Thymus (tissue), 11 donors: ENCODE data around the gene TOM1L1. TPM values are rescaled to one million over a fixed set of nuclear protein-coding genes. Genes with fewer than 3 reads are reported as not detected.

Experiments
- DNase-seq, 9 donors: peaks; one replicate each; pipeline ENCODE4 v3.0.0-alpha.2; 2013; ENCODE audit warnings: low spot score in 9 of 9, low read depth in 6 of 9, missing footprints in 1 of 9
- H3K27ac ChIP-seq, 2 donors: one replicate each; pipeline ENCODE4 v1.5.1; 2013; ENCODE audit warnings: control low read depth in 1 of 2, low read depth in 1 of 2, low read length in 1 of 2, mild to moderate bottlenecking in 1 of 2, moderate library complexity in 1 of 2
- H3K27me3 ChIP-seq, 2 donors: one replicate each; pipeline ENCODE4 v1.5.1; 2013; ENCODE audit warnings: low read length in 1 of 2; ENCODE audit not compliant: control insufficient read depth in 2 of 2, insufficient read depth in 1 of 2
- H3K36me3 ChIP-seq, 2 donors: one replicate each; pipeline ENCODE4 v1.5.1; 2013; ENCODE audit warnings: low read length in 1 of 2, mild to moderate bottlenecking in 1 of 2, moderate library complexity in 1 of 2; ENCODE audit not compliant: control insufficient read depth in 2 of 2, insufficient read depth in 2 of 2
- H3K4me1 ChIP-seq, 2 donors: one replicate each; pipeline ENCODE4 v1.5.1; 2013; ENCODE audit warnings: low read length in 2 of 2; ENCODE audit not compliant: control insufficient read depth in 2 of 2, insufficient read depth in 2 of 2
- H3K4me3 ChIP-seq, 2 donors: one replicate each; pipeline ENCODE4 v1.5.1; 2013; ENCODE audit warnings: low read length in 2 of 2, control low read depth in 1 of 2, mild to moderate bottlenecking in 1 of 2
- H3K9me3 ChIP-seq, 2 donors: one replicate each; pipeline ENCODE4 v1.5.1; 2013; ENCODE audit warnings: low read length in 1 of 2, mild to moderate bottlenecking in 1 of 2; ENCODE audit not compliant: control insufficient read depth in 2 of 2, insufficient read depth in 1 of 2
- WGBS: extraction: QIAGEN DNeasy Blood & Tissue Kit; methylation state at CpG from one replicate; pipeline ENCODE4 v1.1.7; 2013; 5-methylcytosine and 5-hydroxymethylcytosine counted together
- polyA plus RNA-seq: library from polyadenylated mRNA; stranded (reverse); fragments of 200-250 nt; gene quantifications from one replicate; pipeline ENCODE4 v1.2.3, GENCODE V29; 2013
- total RNA-seq: library from RNA; stranded (reverse); fragments of 120-200 nt; gene quantifications from one replicate; pipeline ENCODE4 v1.2.4, GENCODE V29; 2013
- donor health status: healthy.

Gene TOM1L1
- total and polyA plus RNA-seq, 2 donors: 15.0 to 15.9 TPM

GRCh38 chr17:54933921-54934320 lies 33.3 kb downstream of the TOM1L1 start:
- H3K27ac ChIP-seq: no peak overlapping the region
- 98% methylated on average over 3 of the region's 3 CpGs for WGBS

GRCh38 chr17:54935471-54935870 lies 34.8 kb downstream of the TOM1L1 start:
- WGBS: 99% methylated on average over 5 of the region's 5 CpGs
- H3K9me3 ChIP-seq: no peaks in the 10 kb centered on the region
- no peak overlapping the region for H3K4me3 ChIP-seq
- no peak for DNase-seq
- H3K27ac ChIP-seq: no peak overlapping the region
- H3K27me3 ChIP-seq: no peaks in the 10 kb centered on the region
- H3K36me3 ChIP-seq: no peaks in the 10 kb centered on the region
- no peaks in the 10 kb centered on the region for H3K4me1 ChIP-seq

More at GRCh38 chr17:54933921-54934320, 33.3 kb downstream of the TOM1L1 start:
- no peak for DNase-seq
- Histone ChIP-seq H3K9me3 (no peaks in the 10 kb centered on the region), H3K36me3 (no peaks in the 10 kb centered on the region), H3K4me1 (no peaks in the 10 kb centered on the region), H3K27me3 (no peaks in the 10 kb centered on the region), H3K4me3 (no peak overlapping the region)

GRCh38 chr17:54937018-54937417 lies 36.4 kb downstream of the TOM1L1 start:
- WGBS: 95% methylated on average over 5 of the region's 5 CpGs
- Histone ChIP-seq H3K36me3 (no peaks in the 10 kb centered on the region), H3K4me1 (no peaks in the 10 kb centered on the region), H3K27ac (no peak overlapping the region), H3K27me3 (no peaks in the 10 kb centered on the region), H3K4me3 (no peak overlapping the region), H3K9me3 (no peaks in the 10 kb centered on the region)
- no peak for DNase-seq

GRCh38 chr17:54937426-54937825 lies 36.8 kb downstream of the TOM1L1 start:
- Histone ChIP-seq H3K4me1 (no peaks in the 10 kb centered on the region), H3K4me3 (no peak overlapping the region), H3K9me3 (no peaks in the 10 kb centered on the region), H3K27me3 (no peaks in the 10 kb centered on the region), H3K36me3 (no peaks in the 10 kb centered on the region), H3K27ac (no peak overlapping the region)
- no peak for DNase-seq
- WGBS: 99% methylated on average over 1 of the region's 1 CpG

GRCh38 chr17:54941285-54941684 lies 40.6 kb downstream of the TOM1L1 start:
- Histone ChIP-seq H3K27me3 (no peaks in the 10 kb centered on the region), H3K4me1 (no peaks in the 10 kb centered on the region), H3K4me3 (no peak overlapping the region), H3K36me3 (no peaks in the 10 kb centered on the region), H3K9me3 (no peaks in the 10 kb centered on the region), H3K27ac (no peak overlapping the region)
- no peak for DNase-seq
- 93% methylated on average over 1 of the region's 1 CpG for WGBS

- no peak overlapping the region for H3K4me3 ChIP-seq
- H3K9me3 ChIP-seq: no peaks in the 10 kb centered on the region
- WGBS: 37% methylated on average over 1 of the region's 1 CpG
- no peaks in the 10 kb centered on the region for H3K4me1 ChIP-seq
- no peaks in the 10 kb centered on the region for H3K36me3 ChIP-seq
- no peak overlapping the region for H3K27ac ChIP-seq
- DNase-seq: no peak
- no peaks in the 10 kb centered on the region for H3K27me3 ChIP-seq
These were observed 44.1 kb downstream of the TOM1L1 start for GRCh38 chr17:54944796-54945195.

- WGBS: 9% methylated on average over 1 of the region's 1 CpG
- no peak overlapping the region for H3K27ac ChIP-seq
- H3K36me3 ChIP-seq: no peaks in the 10 kb centered on the region
- H3K9me3 ChIP-seq: no peaks in the 10 kb centered on the region
- no peak overlapping the region for H3K4me3 ChIP-seq
- no peaks in the 10 kb centered on the region for H3K27me3 ChIP-seq
- DNase-seq: no peak
- H3K4me1 ChIP-seq: no peaks in the 10 kb centered on the region
These were observed 44.6 kb downstream of the TOM1L1 start for GRCh38 chr17:54945231-54945630.

- Histone ChIP-seq H3K4me1 (no peaks in the 10 kb centered on the region), H3K36me3 (no peaks in the 10 kb centered on the region), H3K4me3 (no peak overlapping the region), H3K27me3 (no peaks in the 10 kb centered on the region), H3K9me3 (no peaks in the 10 kb centered on the region), H3K27ac (no peak overlapping the region)
- no peak for DNase-seq
- 98% methylated on average over 1 of the region's 1 CpG for WGBS
These were observed 45.0 kb downstream of the TOM1L1 start for GRCh38 chr17:54945671-54946070.

GRCh38 chr17:54947396-54947795 lies 46.7 kb downstream of the TOM1L1 start:
- DNase-seq: no peak
- H3K27me3 ChIP-seq: no peaks in the 10 kb centered on the region
- no peaks in the 10 kb centered on the region for H3K4me1 ChIP-seq
- H3K27ac ChIP-seq: no peak overlapping the region
- 91% methylated on average over 2 of the region's 2 CpGs for WGBS
- H3K4me3 ChIP-seq: no peak overlapping the region
- H3K9me3 ChIP-seq: no peaks in the 10 kb centered on the region
- no peaks in the 10 kb centered on the region for H3K36me3 ChIP-seq

GRCh38 chr17:54948380-54948779 lies 47.7 kb downstream of the TOM1L1 start:
- Histone ChIP-seq H3K36me3 (peaks cover 0 to 4% of the 10 kb centered on the region in 2 donors), H3K4me1 (no peaks in the 10 kb centered on the region), H3K9me3 (no peaks in the 10 kb centered on the region), H3K4me3 (no peak overlapping the region), H3K27ac (no peak overlapping the region), H3K27me3 (no peaks in the 10 kb centered on the region)
- 64% methylated on average over 5 of the region's 5 CpGs for WGBS
- no peak for DNase-seq
